GM21381 (cell line): ENCODE data around the gene KLHL3.

Experiments
- ATAC-seq: cut with Tn5 transposase; IDR thresholded peaks from one replicate; pipeline ENCODE4 v1.9.1; 2021; ENCODE audit warnings: mild to moderate bottlenecking, moderate library complexity; ENCODE audit not compliant: unreplicated experiment

The KLHL3 gene

DNA sequence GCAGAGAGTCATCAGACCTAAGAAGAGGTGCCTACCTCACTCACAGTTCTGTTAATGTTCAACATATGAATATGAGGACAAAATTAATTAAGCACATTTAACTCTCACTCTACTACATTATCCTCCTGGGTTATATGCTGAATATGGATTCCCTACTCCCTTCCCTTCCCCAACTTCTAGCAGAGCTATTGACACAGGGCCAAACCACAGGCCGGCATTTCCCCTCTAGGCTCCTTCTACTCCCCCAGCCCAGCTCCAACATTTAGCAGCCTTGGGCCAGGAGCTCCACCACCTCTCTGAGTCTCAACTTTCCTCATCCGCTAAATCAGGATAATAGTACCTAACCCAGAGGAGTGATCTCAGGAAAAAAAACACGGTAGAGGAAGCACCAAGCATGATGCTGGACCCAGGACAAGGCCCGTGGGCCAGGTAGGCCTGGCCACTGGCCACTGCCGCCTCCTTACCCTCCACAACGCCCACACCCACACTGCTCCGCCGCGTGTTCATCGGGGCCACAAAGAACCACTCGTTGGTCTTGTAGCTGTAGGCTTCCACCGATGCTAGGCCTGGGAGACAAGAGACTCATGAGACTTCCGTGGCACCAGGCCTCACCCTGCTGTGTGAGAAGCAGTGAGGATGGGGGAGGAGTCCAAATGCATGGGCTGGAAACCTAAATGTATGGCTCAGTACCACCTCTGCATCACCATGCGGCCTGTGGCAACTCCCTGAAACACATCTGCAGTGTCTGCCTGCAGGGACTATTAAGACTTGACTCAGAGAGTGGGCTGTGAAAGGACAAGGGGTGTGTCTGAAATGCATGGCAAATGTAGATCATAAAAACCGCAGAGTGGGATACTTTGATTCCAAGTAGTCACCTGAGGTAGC lies 98.8 kb downstream of the KLHL3 start:
- ATAC-seq = no peak

DNA sequence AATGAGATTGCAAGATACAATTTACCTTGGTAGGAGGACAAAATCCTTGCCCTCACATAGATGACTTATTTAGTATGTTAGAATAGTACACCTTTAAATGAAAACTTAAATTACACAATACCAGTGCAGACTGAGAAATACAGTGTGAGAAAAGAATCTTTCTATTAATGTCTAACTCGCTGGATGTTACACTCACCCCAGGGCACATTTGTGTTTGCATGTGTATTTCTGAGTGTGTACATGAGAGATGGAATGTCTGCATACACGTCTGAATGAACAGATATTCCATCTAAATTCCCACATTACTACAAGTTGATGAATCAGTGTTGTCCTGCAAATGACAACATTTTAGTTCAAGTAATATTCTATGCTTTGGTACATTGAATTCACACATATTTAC lies 99.8 kb downstream of the KLHL3 start:
- ATAC-seq = no peak

DNA sequence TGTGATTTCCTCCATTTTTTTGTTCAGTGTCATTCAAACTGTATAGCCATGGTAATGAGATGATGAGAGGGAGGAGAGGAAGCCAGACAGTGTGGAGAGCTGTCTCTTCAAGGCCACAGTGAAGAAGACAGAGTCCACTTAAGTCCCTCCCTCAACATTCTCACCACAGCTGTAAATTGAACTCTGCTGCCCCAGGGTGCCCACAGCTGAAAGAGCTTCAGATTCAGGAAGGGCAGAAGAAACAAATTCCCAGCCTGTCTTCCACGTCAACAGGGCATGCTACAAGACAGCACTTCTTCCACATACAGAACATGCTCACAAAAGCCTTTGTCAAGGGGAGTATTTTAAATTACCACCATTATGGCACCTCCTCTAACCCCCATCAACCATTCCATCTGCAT lies 100.4 kb downstream of the KLHL3 start:
- no peak for ATAC-seq

DNA sequence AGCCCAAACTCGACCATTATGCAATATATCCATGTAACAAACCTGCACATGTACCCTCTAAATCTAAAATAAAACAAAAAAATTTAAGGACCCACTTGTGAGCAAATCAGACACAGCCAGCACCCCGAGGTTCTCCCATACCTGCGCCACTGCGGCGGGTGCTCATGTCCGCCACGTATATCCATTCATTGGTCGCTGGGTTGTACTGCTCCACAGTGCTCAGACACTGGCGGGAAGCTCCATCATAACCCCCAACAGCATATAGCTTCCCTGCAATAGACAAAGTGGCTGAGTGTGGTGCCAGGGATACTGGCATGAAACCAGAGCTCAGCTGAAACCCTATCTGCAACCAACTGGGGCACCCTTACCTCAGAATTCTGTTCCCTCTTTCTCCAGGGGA lies 102.0 kb downstream of the KLHL3 start:
- ATAC-seq = no peak

DNA sequence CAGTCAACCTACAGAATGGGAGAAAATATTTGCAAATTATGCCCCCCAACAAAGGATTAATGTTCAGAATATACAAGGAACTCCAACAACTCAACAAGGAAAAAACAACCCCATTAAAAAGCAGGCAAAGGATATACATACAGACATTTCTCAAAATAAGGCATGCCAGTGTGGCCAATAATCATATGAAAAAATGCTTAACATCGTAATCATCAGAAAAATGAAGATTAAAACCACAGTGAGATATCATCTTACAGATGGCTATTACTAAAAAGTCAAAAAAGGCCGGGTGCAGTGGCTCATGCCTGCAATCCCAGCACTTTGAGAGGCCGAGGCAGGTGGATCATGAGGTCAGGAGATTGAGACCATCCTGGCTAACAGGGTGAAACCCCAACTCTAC lies 103.2 kb downstream of the KLHL3 start:
- ATAC-seq = no peak

DNA sequence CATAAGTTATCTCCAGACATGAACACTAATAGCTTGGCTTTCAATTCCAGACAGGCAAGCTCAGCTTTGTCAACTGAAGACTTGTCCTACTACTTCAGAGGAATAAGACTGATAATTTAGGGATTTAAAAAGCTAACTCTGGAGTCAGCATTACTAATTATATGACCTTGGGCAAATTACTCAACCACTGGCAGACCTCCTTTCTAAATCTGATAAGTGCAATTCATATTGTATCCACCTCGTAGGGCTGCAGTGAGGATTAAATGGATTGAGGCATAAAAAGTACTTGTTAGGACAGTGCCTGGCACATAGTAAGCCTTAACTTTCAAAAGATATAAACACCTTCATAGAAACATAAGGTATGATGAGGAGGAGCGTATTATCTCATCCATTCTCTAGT lies 104.4 kb downstream of the KLHL3 start:
- no peak for ATAC-seq

DNA sequence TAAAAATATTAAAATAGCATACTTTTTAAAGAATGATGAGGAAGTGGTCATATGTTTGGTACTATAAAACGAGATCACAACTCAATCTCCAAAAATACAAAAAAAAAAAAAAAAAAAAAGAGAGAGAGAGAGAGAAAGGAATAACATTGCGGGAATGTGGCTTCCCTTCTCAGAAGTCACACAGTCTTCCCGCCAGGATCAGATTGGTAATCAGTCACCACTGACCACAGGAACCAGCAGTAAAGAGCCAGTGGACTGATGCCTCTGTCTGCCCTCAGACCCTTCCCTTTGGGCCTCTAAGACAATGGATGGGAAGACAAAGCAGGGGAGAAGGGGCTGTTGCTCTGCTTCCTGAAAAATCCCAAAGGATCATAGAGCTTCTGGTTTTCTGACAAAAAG lies 104.9 kb downstream of the KLHL3 start:
- no peak for ATAC-seq

DNA sequence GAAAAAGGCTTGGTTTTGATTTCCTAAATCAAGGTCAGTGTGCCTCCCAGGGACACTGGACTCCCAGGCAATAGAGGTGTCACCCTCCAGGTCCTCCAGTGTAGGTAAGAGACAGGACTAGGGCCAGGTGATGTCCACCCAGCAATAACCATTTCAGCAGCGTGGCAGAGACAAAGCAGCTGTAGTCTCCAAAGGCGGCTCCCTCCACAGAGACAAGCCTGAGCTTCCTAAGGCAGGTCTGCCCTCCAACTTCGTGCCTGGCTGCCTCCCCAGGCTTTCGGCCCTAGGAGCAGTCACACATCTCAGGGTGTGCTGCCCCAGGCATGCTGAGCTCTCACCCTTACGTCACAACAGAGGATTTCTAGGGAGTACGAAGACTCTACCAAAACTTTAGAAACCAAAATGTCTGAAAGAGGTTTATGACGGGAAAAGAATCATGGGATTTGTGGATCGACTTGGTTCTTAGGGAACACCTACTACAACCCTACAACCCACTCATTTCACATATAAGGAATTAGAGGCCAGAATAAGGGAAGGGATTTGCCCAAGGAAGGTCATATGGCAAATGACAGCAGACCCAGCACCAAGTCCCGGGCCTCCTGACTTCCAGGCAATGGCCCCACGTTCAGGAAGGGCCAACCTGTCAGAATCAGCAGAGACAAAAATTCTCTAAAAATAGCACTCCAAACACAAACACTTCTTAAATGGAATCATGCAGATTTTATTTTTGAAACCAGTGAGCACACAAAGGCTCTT lies 105.5 kb downstream of the KLHL3 start:
- ATAC-seq = no peak

DNA sequence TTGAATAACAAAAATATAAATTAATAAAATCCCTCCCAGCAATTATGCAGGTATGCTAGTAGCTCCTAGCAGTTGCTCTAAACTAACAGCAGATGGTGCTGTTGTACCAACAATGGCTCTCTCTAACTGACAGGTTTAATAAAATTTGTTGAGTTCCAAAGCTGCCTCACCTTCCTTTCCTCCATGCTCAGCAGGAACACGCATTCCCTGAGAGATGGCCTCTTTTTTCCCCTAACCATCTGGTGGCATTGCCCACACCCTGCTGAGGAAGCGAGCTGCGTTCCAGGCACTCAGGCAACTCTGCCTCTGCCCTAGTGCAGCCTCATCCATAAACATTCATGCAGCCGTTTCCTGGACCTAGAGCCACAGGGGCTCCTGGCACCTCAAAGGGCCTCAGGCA lies 106.2 kb downstream of the KLHL3 start:
- ATAC-seq = no peak

DNA sequence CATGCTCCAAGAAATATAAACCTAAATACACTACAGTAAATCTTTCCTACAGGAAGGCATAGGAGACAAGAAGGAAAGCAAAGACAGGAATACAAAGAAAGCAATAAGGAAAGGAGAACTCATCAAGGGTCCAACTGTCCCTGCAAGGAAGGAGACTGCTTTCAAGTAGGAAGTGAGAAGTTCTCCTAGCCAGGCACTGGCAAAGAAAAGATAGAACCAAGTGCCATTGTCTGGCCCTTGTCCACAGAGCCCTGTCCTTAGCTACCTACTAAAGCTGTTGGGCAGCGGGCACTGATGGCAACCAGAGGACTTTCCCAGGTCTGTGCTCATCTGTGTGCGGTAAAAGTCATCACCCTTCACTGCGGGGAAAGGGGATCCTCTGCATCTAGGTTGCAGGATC lies 108.2 kb downstream of the KLHL3 start:
- no peak for ATAC-seq

DNA sequence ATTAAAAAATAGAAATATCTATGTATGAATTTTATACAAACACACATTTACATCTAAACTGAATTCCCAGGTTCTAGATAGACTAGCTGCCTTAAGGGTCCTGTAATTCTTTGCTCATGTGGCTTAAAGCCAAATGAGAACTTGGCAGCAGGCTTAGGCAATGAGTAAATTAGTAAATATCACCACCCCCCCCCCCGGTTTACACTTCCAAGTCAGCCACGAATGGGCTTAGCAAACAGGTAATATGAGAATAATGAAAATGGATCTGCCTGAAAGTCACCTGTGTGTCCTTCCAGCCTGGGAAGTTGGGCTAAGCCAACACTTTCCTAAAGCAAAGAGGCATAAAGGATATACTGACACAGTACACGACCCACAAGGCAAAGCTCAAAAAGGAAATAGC lies 108.6 kb downstream of the KLHL3 start:
- ATAC-seq = no peak

DNA sequence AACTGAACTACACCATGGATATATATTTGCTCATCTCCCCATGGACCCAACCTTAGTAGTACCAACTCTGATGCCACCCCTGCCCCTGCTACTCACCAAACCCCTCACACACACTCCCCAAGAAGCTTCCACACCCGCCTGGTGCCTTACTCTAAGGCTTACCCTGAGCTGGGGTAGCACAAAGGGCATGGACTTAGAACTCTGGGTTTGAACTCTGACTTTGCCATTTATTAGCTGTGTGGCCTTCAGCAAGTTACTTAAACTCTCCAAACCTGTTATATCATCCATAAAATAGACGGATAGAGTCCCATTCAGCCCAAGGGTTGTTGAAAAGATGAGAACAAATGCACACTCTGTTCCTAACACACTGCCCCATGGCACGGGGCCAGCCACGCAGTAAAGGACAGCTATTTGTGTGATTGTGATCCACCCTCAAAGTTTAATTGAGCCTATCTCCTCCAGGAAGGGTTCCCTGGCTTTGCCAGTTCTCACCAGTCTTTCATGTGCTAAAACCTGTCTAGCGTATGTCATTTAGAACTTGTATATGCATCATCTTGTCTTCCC lies 111.0 kb downstream of the KLHL3 start:
- no peak for ATAC-seq

DNA sequence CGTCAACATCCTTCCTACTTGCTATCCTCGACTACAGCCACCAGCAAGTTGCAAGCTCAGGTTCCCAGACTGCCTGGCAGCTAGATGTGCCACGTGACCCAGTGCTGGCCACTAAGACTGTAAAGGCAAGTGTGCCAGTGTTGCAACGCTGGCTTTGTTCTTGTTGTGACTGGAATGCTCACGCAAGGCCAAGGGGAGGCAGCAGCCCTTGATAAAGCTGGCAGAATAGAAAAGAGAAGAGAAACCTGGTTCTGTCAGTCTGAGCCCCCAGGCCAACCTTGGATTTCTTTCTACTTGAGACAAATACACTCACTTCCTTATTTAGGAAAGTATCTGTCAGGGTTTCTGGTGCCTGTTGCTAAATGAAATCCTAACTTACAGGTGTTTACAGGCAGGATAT lies 113.0 kb downstream of the KLHL3 start:
- no peak for ATAC-seq

DNA sequence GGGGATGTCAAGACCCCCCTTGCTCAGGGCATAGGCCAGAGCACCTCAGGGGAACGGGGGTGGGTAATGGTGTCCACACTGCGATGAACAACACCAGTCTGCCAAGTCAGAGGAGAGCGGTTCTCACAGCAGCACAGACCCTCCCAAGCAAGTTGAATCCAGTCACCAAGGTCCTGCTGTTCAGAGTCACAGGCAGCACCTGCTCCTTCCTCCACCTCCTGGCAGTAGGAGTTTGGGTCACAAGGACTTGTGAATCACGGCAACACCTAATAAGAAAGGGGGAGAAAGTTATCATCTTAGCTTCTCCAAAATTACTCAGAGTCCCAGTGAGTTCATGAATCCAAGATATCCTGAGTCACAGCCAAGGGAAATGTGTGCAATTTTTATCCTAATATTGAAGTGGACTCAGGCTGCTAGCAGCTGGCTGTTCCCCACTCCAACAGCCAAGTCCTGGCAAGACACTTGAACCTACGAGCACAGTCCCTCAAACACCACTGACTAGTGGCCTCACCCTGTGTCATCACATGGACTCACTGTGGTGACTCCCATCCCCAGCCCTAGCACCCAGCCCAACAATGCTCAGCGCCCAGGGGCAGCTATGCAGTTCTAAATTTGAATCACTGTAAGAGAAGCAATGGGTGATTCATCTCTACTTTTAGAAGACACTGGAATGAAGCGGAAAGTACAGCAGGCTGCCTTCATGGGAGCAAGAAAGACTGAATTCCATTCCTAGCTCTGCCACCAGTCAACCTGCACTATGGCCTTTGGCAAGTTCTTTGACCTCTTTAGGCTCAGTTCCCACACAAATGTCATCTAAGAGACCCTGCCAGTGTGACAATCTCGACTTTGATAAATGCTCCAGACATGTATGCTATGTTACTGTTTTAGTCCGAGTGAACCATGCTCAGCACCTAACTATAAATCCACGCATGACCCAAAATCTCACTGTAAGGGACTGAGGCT lies 113.7 kb downstream of the KLHL3 start:
- no peak for ATAC-seq

DNA sequence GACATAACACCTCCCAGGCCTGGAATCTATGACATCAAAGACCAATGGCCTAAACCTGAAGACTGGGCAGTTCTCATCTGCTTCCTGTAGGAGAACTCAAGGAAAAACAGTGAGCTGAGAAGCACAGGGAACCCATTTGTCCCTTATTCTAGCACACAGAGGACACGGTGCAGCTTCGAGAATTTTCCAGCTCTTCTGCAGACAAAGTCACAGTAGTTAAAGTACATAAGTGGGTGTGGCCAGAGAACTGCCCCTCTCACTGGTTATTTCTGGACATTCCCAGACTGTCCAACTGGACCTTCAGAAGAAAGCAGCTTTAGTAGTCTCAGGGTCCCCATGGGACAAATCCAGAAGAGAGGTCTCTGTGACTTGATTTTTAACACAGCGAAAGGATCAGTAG lies 114.6 kb downstream of the KLHL3 start:
- no peak for ATAC-seq

DNA sequence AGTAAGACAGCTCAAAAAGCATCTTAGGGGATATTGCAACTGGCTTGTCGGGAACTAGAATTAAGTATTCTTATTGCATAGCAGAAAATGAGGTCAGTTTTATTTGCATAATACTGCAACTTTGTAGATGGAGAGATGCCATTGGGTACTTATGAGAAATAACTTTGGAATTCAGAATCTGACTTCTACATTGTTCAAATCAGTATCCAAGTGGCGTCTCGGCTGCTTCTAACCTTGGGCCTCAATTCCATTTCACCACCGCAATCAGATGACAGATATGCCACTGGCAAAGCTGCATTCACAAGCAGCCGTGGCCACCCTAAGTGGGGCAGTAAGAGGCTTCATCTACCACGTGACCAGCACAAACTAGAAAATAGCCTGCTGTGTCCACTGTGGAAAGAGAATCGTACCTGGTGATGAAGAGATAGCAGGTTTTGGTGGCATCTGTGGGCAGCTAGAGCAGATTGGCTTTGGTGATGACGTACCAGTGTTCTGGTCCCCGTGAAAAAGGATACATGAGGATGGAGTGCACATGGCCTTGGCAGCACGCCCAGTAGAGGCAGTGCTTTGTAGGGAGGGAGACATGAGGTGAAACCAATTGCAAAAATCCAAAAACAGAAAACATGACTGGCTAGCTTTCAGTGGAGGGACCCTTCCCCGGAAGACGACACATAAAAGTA lies 116.6 kb downstream of the KLHL3 start:
- no peak for ATAC-seq

DNA sequence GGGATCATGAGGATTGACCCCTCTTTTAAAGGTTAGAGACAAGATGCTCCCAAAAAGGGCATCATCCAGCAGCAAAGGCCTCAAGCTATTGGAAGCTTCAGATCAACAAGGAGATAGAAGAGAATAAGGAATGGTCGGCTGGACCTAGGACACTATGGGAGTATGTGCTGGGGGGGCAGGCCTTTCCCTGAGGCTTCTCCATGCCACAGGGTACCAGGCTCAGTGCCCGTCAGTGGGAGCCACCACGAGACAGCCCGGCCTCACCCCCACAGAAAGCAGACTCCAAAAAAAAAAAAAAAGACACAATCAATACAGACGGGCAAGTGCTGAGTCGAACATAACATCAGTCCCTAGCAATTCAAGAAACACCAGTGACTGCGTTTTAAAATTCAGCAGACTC lies 117.4 kb downstream of the KLHL3 start:
- no peak for ATAC-seq

DNA sequence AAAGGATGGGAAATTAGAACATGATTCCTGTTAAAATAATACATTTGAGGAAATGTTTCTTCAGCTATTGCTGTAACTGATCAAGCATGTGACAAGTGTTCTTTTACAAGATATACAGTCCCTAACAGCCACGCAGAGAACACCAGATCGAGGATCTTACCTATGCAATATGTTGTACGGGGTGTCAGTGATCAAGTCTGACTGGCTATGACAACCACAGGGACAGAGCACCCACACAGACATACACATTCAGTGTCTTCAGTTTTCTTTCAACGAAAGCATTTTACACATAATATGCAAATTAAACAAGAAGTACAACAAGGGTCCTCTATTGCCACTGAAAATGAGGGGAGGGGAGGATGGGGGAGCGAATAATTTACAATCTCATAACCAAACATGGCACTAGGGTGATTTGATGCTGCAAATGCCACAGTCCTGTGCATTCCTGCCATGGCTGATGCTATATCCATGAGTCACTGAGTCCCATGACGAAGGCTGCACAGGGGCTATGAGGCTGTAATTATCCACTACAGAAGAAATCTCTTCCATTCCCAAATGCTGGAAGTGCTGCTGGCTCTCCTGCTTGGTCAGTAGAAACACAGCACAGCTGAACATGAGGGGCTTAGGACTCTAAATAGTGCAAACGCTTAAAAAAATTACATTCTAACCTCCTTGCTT lies 118.2 kb downstream of the KLHL3 start:
- ATAC-seq = no peak

DNA sequence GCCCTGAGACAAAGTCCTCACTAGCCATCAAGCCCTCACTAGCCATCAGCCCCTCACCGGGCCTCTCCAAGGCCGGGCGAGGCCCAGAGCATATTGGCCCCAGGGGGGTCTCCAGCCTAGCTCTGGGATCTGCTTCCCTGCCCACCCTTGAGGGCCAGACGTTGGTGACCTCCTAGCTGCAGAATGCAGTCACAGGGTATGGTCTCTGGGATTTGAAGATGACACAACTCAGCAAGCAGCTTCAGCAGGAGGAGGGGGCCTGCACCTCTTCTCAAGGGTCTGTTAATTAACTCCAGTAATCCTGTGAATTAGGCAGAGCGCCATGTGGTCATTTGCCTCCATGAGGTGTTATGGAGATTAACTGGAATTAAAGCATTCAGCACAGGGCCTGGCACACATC lies 119.8 kb downstream of the KLHL3 start:
- no peak for ATAC-seq
